ENCODE data around the gene ALPG.

DNA sequence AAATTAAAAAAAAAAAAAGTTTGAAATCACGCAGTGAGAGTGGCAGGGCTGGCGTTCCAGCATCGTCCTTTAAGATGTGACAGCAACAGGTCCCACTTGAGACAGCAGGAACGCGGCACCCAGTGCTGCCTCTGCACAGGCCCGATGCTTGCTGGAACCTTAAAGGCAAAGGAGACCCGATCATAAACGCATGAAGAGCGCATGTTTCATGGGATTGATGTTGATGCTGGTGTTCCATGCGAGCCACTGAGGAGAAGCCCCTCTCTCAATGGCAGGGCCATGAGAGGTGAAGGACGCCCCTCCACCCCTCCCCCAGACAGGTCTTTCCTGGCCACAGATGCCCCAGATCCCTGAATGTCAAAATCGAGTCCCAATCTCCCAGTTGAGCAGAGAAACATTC lies 31.4 kb downstream of the ALPG start:
- TF ChIP-seq, protein P1, sequence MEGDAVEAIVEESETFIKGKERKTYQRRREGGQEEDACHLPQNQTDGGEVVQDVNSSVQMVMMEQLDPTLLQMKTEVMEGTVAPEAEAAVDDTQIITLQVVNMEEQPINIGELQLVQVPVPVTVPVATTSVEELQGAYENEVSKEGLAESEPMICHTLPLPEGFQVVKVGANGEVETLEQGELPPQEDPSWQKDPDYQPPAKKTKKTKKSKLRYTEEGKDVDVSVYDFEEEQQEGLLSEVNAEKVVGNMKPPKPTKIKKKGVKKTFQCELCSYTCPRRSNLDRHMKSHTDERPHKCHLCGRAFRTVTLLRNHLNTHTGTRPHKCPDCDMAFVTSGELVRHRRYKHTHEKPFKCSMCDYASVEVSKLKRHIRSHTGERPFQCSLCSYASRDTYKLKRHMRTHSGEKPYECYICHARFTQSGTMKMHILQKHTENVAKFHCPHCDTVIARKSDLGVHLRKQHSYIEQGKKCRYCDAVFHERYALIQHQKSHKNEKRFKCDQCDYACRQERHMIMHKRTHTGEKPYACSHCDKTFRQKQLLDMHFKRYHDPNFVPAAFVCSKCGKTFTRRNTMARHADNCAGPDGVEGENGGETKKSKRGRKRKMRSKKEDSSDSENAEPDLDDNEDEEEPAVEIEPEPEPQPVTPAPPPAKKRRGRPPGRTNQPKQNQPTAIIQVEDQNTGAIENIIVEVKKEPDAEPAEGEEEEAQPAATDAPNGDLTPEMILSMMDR (IDR thresholded peaks at IDR 0.05; ENCODE audit: low read depth, low read length, missing input control): no peak
- TF ChIP-seq, protein P2, sequence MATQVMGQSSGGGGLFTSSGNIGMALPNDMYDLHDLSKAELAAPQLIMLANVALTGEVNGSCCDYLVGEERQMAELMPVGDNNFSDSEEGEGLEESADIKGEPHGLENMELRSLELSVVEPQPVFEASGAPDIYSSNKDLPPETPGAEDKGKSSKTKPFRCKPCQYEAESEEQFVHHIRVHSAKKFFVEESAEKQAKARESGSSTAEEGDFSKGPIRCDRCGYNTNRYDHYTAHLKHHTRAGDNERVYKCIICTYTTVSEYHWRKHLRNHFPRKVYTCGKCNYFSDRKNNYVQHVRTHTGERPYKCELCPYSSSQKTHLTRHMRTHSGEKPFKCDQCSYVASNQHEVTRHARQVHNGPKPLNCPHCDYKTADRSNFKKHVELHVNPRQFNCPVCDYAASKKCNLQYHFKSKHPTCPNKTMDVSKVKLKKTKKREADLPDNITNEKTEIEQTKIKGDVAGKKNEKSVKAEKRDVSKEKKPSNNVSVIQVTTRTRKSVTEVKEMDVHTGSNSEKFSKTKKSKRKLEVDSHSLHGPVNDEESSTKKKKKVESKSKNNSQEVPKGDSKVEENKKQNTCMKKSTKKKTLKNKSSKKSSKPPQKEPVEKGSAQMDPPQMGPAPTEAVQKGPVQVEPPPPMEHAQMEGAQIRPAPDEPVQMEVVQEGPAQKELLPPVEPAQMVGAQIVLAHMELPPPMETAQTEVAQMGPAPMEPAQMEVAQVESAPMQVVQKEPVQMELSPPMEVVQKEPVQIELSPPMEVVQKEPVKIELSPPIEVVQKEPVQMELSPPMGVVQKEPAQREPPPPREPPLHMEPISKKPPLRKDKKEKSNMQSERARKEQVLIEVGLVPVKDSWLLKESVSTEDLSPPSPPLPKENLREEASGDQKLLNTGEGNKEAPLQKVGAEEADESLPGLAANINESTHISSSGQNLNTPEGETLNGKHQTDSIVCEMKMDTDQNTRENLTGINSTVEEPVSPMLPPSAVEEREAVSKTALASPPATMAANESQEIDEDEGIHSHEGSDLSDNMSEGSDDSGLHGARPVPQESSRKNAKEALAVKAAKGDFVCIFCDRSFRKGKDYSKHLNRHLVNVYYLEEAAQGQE (IDR thresholded peaks at IDR 0.05): no peak
- no peak for TF ChIP-seq YY1 (IDR thresholded peaks at IDR 0.05)

Data from liver (tissue), 2 donors.